Measurements from ENCODE around the gene TTN.

GRCh38 chr2:178715366-178715765, 91.9 kb downstream of the TTN start:
- TF ChIP-seq, protein P1, sequence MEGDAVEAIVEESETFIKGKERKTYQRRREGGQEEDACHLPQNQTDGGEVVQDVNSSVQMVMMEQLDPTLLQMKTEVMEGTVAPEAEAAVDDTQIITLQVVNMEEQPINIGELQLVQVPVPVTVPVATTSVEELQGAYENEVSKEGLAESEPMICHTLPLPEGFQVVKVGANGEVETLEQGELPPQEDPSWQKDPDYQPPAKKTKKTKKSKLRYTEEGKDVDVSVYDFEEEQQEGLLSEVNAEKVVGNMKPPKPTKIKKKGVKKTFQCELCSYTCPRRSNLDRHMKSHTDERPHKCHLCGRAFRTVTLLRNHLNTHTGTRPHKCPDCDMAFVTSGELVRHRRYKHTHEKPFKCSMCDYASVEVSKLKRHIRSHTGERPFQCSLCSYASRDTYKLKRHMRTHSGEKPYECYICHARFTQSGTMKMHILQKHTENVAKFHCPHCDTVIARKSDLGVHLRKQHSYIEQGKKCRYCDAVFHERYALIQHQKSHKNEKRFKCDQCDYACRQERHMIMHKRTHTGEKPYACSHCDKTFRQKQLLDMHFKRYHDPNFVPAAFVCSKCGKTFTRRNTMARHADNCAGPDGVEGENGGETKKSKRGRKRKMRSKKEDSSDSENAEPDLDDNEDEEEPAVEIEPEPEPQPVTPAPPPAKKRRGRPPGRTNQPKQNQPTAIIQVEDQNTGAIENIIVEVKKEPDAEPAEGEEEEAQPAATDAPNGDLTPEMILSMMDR (IDR thresholded peaks at IDR 0.05): no peak
- no peak for TF ChIP-seq POLR2AphosphoS5 (IDR thresholded peaks at IDR 0.05)

Data from breast epithelium (tissue), 3 donors.